ENCODE results near the gene TANC1.

GRCh38 chr2:159175182-159175581, 206.7 kb downstream of the TANC1 start:
- TF ChIP-seq POLR2A (IDR thresholded peaks at IDR 0.05) = no peak
- no peak for TF ChIP-seq CTCF (IDR thresholded peaks at IDR 0.05)
- TF ChIP-seq EP300 (IDR thresholded peaks at IDR 0.05; ENCODE audit: low read depth) = no peak

All from transverse colon (tissue), 3 donors.